PC-3 (cell line): ENCODE results near the gene ZFP1. TPM values are rescaled to one million over a fixed set of nuclear protein-coding genes. Genes with fewer than 3 reads are reported as not detected.
A peak's percentile ranks its signal among the peaks of the same experiment; 100 is the strongest.
"Not testable (repeated sequence)": the region's sequence is repeated elsewhere in the genome, so short reads cannot be mapped to it uniquely, and the experiment has no call there.

ENCODE experiments used
- ATAC-seq: fragments of 200-7000 bp; cut with Tn5 transposase; 2 replicates; pipeline ENCODE4 v1.9.1; 2020; ENCODE audit warnings: mild to moderate bottlenecking, moderate library complexity
- BruUV-seq: library from RNA; stranded (reverse); fragments of 400-500 nt; replicated peaks from 2 replicates; lab custom pipeline; 2021; lab: Mats Ljungman, UMichigan
- CTCF ChIA-PET: fragments of 300-600 bp; sonication (Branson Sonifier 250); formaldehyde crosslinking; loops from one replicate; lab custom pipeline; 2022; ENCODE audit warnings: antibody characterized with exemption; lab: Charles Lee
- POLR2A ChIA-PET: fragments of 300-600 bp; sonication (Branson Sonifier 250); formaldehyde crosslinking; loops from one replicate; lab custom pipeline; 2022; ENCODE audit warnings: antibody characterized with exemption; ENCODE audit not compliant: unreplicated experiment; lab: Charles Lee
- DNase-seq: peaks from one replicate; pipeline ENCODE4 v3.0.0-alpha.2; 2015
- H2AFZ ChIP-seq: fragments of 300-600 bp; sonication (generic); 2 replicates; pipeline ENCODE4 v1.6.0; 2016; ENCODE audit warnings: antibody characterized with exemption, low read length
- H3F3A ChIP-seq: fragments of 300-600 bp; sonication (generic); one replicate; pipeline ENCODE4 v1.6.0; 2017; ENCODE audit warnings: antibody characterized with exemption, low read length, control low read depth, mild to moderate bottlenecking; ENCODE audit not compliant: unreplicated experiment
- H3K27ac ChIP-seq: fragments of 300-600 bp; sonication (generic); 2 replicates; pipeline ENCODE4 v1.5.1; 2016; ENCODE audit warnings: mild to moderate bottlenecking, low read length
- H3K27me3 ChIP-seq: fragments of 300-600 bp; sonication (generic); 2 replicates; pipeline ENCODE4 v1.6.1; 2016; ENCODE audit warnings: low read length, mixed read lengths
- H3K36me3 ChIP-seq: fragments of 300-600 bp; sonication (generic); 2 replicates; pipeline ENCODE4 v1.6.1; 2016; ENCODE audit warnings: low read depth, mixed run types, low read length, mixed read lengths
- H3K4me1 ChIP-seq: fragments of 300-600 bp; sonication (generic); 2 replicates; pipeline ENCODE4 v1.5.1; 2016; ENCODE audit warnings: low read length; ENCODE audit not compliant: insufficient read depth
- H3K4me2 ChIP-seq: fragments of 300-600 bp; sonication (generic); 2 replicates; pipeline ENCODE4 v1.6.0; 2016; ENCODE audit warnings: low read length
- H3K4me3 ChIP-seq: fragments of 300-600 bp; sonication (generic); 2 replicates; pipeline ENCODE4 v1.5.1; 2016; ENCODE audit warnings: mild to moderate bottlenecking, low read length, mixed read lengths
- H3K79me2 ChIP-seq: fragments of 300-600 bp; sonication (generic); 2 replicates; pipeline ENCODE4 v1.6.1; 2017; ENCODE audit warnings: low read length, mixed read lengths
- H3K9ac ChIP-seq: fragments of 300-600 bp; sonication (generic); 2 replicates; pipeline ENCODE4 v1.6.0; 2016; ENCODE audit warnings: mild to moderate bottlenecking, low read length
- H3K9me2 ChIP-seq: fragments of 300-600 bp; sonication (generic); replicated peaks from 2 replicates; pipeline ENCODE4 v1.6.1; 2016; ENCODE audit warnings: mixed run types, low read length, mixed read lengths
- H3K9me3 ChIP-seq: fragments of 300-600 bp; sonication (generic); 2 replicates; pipeline ENCODE4 v1.6.1; 2016; ENCODE audit warnings: low read length, mixed read lengths
- H4K20me1 ChIP-seq: fragments of 300-600 bp; sonication (generic); 2 replicates; pipeline ENCODE4 v1.6.1; 2016; ENCODE audit warnings: low read length, mixed read lengths
- CTCF ChIP-seq: fragments of 300-600 bp; sonication (generic); conservative IDR thresholded peaks from 2 replicates; pipeline ENCODE4 v1.5.1; 2017; ENCODE audit warnings: antibody characterized with exemption, low read depth, mild to moderate bottlenecking, low read length
- EZH2 ChIP-seq: fragments of 300-600 bp; sonication (generic); IDR thresholded peaks from one replicate; pipeline ENCODE4 v1.6.1; 2017; ENCODE audit warnings: antibody characterized with exemption, mild to moderate bottlenecking, low read length; ENCODE audit not compliant: unreplicated experiment
- EZH2phosphoT487 ChIP-seq: fragments of 300-600 bp; sonication (generic); IDR thresholded peaks from 2 replicates; pipeline ENCODE4 v1.6.1; 2018; ENCODE audit warnings: mild to moderate bottlenecking, antibody characterized with exemption, low read length, borderline replicate concordance
- intact Hi-C: fragments of 100-400 bp; cut with micrococcal nuclease; formaldehyde crosslinking; loops from 2 replicates; pipeline ENCODE4 v1.9.0; 2023
- total RNA-seq: library from RNA; depleted of rRNA; stranded (reverse); fragments of >200 nt; gene quantifications from 2 replicates; pipeline ENCODE4 v1.2.3, GENCODE V29; 2014

The ZFP1 gene
- total RNA-seq, 1 experiment from 2014 or later, result 3.3 TPM

GRCh38 chr16:75122609-75123008 is 25.7 kb upstream of the ZFP1 start:
- intact Hi-C loops, result no loop called here
- no peaks in the 10 kb centered on the region for H3K36me3 ChIP-seq
- H2AFZ ChIP-seq, result no peak overlapping the region
- H3K9ac ChIP-seq, result no peak overlapping the region
- no peaks in the 10 kb centered on the region for H3K27me3 ChIP-seq
- ATAC-seq (no peak), DNase-seq (no peak)
- no TSS peak for BruUV-seq
- no peak overlapping the region for H3K4me2 ChIP-seq
- POLR2A ChIA-PET, result no interaction called here
- no peak overlapping the region for H3K27ac ChIP-seq
- no peaks in the 10 kb centered on the region for H3F3A ChIP-seq
- no peaks in the 10 kb centered on the region for H3K79me2 ChIP-seq
- no peaks in the 10 kb centered on the region for H3K9me2 ChIP-seq
- H3K4me1 ChIP-seq, result no peaks in the 10 kb centered on the region
- CTCF ChIA-PET, result interaction anchor here (0.6 kb wide), 1 partner anchor 394 kb away, joined by 3 read pairs; no protein-coding TSS in a partner anchor
- H3K4me3 ChIP-seq, result no peak overlapping the region
- TF ChIP-seq EZH2phosphoT487, result no peak
- TF ChIP-seq CTCF, result no peak
- no peak for TF ChIP-seq EZH2
- H4K20me1 ChIP-seq, result no peaks in the 10 kb centered on the region
- H3K9me3 ChIP-seq, result peaks cover 8% of the 10 kb centered on the region; the same call in 1 of the 2 replicates

GRCh38 chr16:75127713-75128415 is 20.5 kb upstream of the ZFP1 start:
- Histone ChIP-seq H3F3A (no peaks in the 10 kb centered on the region), H2AFZ (no peak overlapping the region), H3K36me3 (no peaks in the 10 kb centered on the region), H3K9me3 (peaks cover 5% of the 10 kb centered on the region; the same call in 1 of the 2 replicates), H3K4me3 (no peak overlapping the region), H3K4me2 (no peak overlapping the region), H3K27me3 (no peaks in the 10 kb centered on the region), H3K4me1 (no peaks in the 10 kb centered on the region), H3K27ac (no peak overlapping the region), H4K20me1 (no peaks in the 10 kb centered on the region), H3K9me2 (no peaks in the 10 kb centered on the region), H3K9ac (no peak overlapping the region), H3K79me2 (no peaks in the 10 kb centered on the region)
- no TSS peak for BruUV-seq
- DNase-seq, result no peak
- CTCF ChIA-PET, result interaction anchor here (0.6 kb wide), 1 partner anchor 427 kb away, joined by 3 read pairs; no protein-coding TSS in a partner anchor
- no peak for ATAC-seq
- intact Hi-C loops, result no loop called here
- no peak for TF ChIP-seq EZH2
- TF ChIP-seq CTCF, result no peak
- TF ChIP-seq EZH2phosphoT487, result no peak
- POLR2A ChIA-PET, result no interaction called here

GRCh38 chr16:75129421-75130149 is 18.7 kb upstream of the ZFP1 start:
- intact Hi-C loops, result not testable (repeated sequence)

More at GRCh38 chr16:75129421-75130149, 18.7 kb upstream of the ZFP1 start:
- CTCF ChIA-PET, H3K4me3 ChIP-seq, H3K79me2 ChIP-seq, H3F3A ChIP-seq, ATAC-seq, H2AFZ ChIP-seq, H3K27me3 ChIP-seq, BruUV-seq, H3K9me3 ChIP-seq, H3K9ac ChIP-seq, H3K9me2 ChIP-seq, H3K4me2 ChIP-seq, H3K27ac ChIP-seq, H4K20me1 ChIP-seq, H3K4me1 ChIP-seq, H3K36me3 ChIP-seq, POLR2A ChIA-PET: not testable (repeated sequence)
- peak; percentile 43 for DNase-seq
